GM23338 (cell line): Measurements from ENCODE around the gene CLDN16.

Experiments
- CREB1 ChIP-seq: fragments of 250-450 bp; sonication (Bioruptor Pico); IDR thresholded peaks from 2 replicates; pipeline ENCODE4 v1.5.0; 2020; ENCODE audit warnings: low read depth, mild to moderate bottlenecking, moderate library complexity
- CTCF ChIP-seq, 2 experiments: fragments of 200-600 bp in 1 of 2; sonication (generic) in 1 of 2; conservative IDR thresholded peaks; 2 replicates each; pipeline versions ENCODE4 v1.5.1 to v1.6.1; 2016 to 2017; ENCODE audit warnings: antibody characterized with exemption in 2 of 2, low read depth in 2 of 2, mild to moderate bottlenecking in 2 of 2, moderate library complexity in 1 of 2
- ETS1 ChIP-seq: IDR thresholded peaks from 2 replicates; pipeline ENCODE4 v1.6.1; 2016; ENCODE audit warnings: antibody characterized with exemption
- EZH2 ChIP-seq: fragments of 200-600 bp; sonication (generic); IDR thresholded peaks from one replicate; pipeline ENCODE4 v1.8.0; 2017; ENCODE audit warnings: antibody characterized with exemption, mild to moderate bottlenecking, low read depth; ENCODE audit not compliant: unreplicated experiment
- EZH2phosphoT487 ChIP-seq: fragments of 200-600 bp; sonication (generic); IDR thresholded peaks from one replicate; pipeline ENCODE4 v1.8.1; 2018; ENCODE audit warnings: antibody characterized with exemption; ENCODE audit not compliant: unreplicated experiment
- JUNB ChIP-seq: IDR thresholded peaks from one replicate; pipeline ENCODE4 v1.6.1; 2016; ENCODE audit warnings: antibody characterized with exemption; ENCODE audit not compliant: unreplicated experiment
- NANOG ChIP-seq: IDR thresholded peaks from 2 replicates; pipeline ENCODE4 v1.6.1; 2016; ENCODE audit warnings: antibody characterized with exemption, borderline replicate concordance
- POLR2AphosphoS5 ChIP-seq: IDR thresholded peaks from 2 replicates; pipeline ENCODE4 v1.6.1; 2016; ENCODE audit warnings: antibody characterized with exemption, low read depth
- REST ChIP-seq: IDR thresholded peaks from one replicate; pipeline ENCODE4 v1.6.1; 2018; ENCODE audit warnings: antibody characterized with exemption; ENCODE audit not compliant: unreplicated experiment
- STAT1 ChIP-seq: IDR thresholded peaks from one replicate; pipeline ENCODE4 v1.6.1; 2016; ENCODE audit warnings: antibody characterized with exemption; ENCODE audit not compliant: unreplicated experiment
- ZNF114 ChIP-seq: fragments of 250-450 bp; sonication (Bioruptor Pico); IDR thresholded peaks from 2 replicates; pipeline ENCODE4 v1.5.0; 2020; ENCODE audit warnings: mild to moderate bottlenecking, moderate library complexity
- ZNF331 ChIP-seq: fragments of 250-450 bp; sonication (Bioruptor Pico); IDR thresholded peaks from 2 replicates; pipeline ENCODE4 v1.5.0; 2020; ENCODE audit warnings: low read depth, mild to moderate bottlenecking, moderate library complexity

- TF ChIP-seq EZH2phosphoT487 = no peak
- no peak for TF ChIP-seq CTCF (conservative IDR thresholded peaks at IDR 0.05; ENCODE audit: low read depth in 2 of 2)
- TF ChIP-seq REST = no peak
- TF ChIP-seq ZNF331 (CRISPR knock-in tag) = no peak
- no peak for TF ChIP-seq JUNB
- no peak for TF ChIP-seq POLR2AphosphoS5
- TF ChIP-seq EZH2 = no peak
- no peak for TF ChIP-seq ZNF114 (CRISPR knock-in tag)
- TF ChIP-seq STAT1 = no peak
- no peak for TF ChIP-seq CREB1 (CRISPR knock-in tag)
- TF ChIP-seq NANOG = no peak
- no peak for TF ChIP-seq ETS1
Measured at GRCh38 chr3:190368881-190369280, 19.1 kb upstream of the CLDN16 start.
